ENCODE data around the gene KCNQ5.

GRCh38 chr6:72595812-72596211 is 26.1 kb upstream of the KCNQ5 start:
- TF ChIP-seq POLR2A (IDR thresholded peaks at IDR 0.05): no peak
- no peak for TF ChIP-seq CTCF (IDR thresholded peaks at IDR 0.05)
